GM12801 (cell line): ENCODE results near the gene TMEM225B.

Experiments
- TF ChIP-seq, protein P1 (sequence below): IDR thresholded peaks from one replicate; pipeline ENCODE4 v1.5.1; 2011; ENCODE audit warnings: control low read depth; ENCODE audit not compliant: insufficient read length; ENCODE audit errors: extremely low read depth

The TMEM225B gene, protein sequence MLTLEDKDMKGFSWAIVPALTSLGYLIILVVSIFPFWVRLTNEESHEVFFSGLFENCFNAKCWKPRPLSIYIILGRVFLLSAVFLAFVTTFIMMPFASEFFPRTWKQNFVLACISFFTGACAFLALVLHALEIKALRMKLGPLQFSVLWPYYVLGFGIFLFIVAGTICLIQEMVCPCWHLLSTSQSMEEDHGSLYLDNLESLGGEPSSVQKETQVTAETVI

DNA sequence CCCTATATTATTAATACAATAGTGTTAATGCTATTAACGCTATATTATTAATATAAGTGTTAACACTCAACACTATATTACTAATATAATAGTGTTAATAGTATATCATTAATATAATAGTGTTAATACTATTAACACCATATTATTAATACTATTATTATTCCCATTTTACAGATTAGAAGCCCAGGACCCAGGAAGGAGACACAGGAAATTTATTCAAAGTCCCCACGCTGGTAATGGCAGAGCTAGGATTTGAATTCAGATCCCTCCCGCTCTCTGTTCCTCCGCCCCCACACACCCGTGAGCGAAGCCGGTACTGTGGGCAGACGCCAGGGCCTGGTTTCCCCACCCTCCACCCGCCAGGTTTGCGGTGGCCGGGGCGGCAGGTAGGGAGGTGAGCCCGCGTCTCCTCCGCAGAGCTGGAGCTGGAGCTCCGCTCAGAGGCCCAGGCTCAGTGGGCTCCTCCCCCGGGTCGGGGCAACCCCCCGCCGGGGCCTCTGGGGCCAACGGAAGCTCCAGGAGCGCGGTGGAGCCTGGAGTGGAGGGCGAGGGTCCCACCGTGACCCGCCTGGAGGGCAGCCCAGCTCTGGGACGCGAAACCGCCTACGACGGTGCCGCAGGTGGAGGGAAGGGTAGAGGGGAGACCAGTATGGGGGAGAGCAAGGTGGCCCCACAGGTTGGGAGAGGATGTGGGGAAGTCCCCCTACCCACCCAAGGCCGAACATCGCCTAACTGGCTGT lies at the start of gene TMEM225B:
TMEM225B (plus strand) TSS at position 506 of the 740 bp plus-strand sequence. CDS start 6,122 bp downstream, outside the sequence.
- TF ChIP-seq, protein P1, sequence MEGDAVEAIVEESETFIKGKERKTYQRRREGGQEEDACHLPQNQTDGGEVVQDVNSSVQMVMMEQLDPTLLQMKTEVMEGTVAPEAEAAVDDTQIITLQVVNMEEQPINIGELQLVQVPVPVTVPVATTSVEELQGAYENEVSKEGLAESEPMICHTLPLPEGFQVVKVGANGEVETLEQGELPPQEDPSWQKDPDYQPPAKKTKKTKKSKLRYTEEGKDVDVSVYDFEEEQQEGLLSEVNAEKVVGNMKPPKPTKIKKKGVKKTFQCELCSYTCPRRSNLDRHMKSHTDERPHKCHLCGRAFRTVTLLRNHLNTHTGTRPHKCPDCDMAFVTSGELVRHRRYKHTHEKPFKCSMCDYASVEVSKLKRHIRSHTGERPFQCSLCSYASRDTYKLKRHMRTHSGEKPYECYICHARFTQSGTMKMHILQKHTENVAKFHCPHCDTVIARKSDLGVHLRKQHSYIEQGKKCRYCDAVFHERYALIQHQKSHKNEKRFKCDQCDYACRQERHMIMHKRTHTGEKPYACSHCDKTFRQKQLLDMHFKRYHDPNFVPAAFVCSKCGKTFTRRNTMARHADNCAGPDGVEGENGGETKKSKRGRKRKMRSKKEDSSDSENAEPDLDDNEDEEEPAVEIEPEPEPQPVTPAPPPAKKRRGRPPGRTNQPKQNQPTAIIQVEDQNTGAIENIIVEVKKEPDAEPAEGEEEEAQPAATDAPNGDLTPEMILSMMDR = no peak

DNA sequence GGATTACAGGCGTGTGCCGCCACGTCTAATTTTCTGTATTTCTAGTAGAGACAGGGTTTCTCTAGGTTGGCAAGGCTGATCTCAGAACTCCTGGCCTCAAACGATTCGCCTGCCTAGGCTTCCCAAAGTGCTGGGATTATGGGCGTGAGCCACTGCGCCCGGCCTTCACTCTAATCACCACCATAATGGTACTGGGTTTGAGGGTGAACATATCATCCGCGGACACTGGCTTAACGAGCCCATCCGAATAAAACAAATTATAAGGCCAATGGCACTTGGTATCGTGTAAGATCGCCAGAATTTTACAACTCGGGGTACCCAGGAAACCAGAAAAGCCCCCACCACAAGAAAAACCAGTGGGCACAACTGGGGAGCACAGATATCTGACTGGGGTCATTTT lies 46.7 kb upstream of the TMEM225B start:
- TF ChIP-seq, protein P1 = no peak

DNA sequence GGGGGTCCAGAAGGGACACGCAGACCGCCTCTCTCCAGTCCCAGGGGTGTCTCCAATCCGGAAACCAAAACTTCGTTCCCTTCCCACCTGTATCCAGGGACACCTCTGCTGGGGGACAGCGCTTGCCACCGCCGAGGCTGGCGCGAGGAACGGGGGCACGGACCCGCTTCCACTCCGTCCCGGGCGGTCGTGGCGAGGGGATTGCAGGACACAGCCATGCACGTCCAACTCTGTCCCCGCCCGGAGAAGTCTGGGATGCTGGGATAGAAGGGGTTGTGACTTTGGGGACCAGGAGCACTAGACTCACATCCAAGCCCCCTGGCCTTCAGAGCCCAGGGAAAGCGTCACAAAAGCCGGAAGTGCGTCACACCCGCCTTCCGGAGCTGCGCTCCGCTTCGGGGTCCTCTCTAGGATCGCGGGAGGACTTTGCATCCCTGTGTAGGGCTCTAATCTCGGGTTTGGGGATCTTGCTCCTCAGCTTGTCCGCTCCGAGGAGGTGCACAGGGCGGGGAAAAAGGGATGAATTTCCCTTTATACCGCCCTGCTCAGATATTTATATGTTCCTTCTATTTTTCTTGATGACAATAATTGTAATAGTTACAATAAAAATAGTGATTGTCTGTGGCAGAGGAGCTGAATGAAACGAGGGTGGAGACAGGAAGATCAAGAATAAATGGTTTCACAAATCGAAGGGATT lies 46.2 kb upstream of the TMEM225B start, which contains the start of gene FAM200A:
FAM200A (minus strand) TSS at position 348 of the 697 bp plus-strand sequence. CDS start 3,707 bp downstream, outside the sequence.
- TF ChIP-seq, protein P1 = no peak

DNA sequence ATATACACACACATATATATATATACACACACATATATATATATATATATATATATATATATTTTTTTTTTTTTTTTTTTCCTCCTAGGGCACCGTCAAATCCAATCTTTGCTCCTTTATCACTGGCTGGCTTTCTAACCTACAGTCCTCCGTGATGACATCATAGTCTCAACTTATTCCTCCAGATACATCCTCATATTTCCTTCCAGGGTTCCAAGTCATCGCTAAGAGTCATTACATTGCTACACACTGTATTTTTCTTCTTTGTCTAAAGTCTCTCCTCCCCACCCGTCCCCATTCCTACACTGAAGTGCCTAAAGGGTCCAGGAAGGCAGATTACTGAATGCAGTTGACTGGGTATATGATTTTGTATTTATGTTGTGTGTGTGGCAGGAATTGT lies 45.0 kb upstream of the TMEM225B start:
- TF ChIP-seq, protein P1 = no peak

DNA sequence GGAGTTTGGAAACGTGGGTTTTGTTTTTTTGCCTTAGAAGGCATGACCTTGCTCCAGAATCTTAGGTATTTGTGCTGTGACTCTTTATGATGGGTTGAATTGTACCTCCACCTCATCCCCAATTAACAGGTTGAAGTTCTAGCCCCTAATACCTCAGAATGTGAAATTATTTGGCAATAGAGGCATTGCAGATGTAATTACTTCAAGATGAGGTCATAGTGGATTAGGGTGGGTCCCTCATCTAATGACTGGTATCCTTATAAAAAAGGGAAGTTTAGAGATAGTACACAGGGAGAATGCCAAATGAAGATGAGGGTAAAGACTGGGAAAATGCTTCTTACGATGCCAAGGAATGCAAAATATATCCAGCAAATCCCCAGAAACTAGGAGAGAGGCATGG lies 43.1 kb upstream of the TMEM225B start:
- TF ChIP-seq, protein P1 = no peak

DNA sequence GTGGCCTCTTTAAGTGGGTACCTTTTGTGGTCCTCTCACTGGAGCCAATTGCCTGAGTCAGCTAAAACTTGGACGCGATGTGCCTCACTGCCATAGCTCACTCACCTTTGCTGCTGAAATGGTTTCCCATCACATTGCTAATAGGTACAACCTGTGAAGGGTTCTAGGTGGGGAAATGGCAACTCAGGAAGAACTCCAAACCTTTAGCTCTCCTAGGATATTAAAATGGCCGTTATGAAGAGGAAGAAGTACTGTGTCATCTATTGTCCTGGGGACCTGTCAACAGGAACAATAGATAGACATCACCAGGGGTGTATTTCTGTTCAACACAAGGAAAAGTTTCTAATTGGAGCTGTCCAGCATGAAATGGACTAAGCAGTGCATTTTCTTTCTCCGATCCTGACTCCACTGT lies 40.9 kb upstream of the TMEM225B start:
- TF ChIP-seq, protein P1 = no peak

DNA sequence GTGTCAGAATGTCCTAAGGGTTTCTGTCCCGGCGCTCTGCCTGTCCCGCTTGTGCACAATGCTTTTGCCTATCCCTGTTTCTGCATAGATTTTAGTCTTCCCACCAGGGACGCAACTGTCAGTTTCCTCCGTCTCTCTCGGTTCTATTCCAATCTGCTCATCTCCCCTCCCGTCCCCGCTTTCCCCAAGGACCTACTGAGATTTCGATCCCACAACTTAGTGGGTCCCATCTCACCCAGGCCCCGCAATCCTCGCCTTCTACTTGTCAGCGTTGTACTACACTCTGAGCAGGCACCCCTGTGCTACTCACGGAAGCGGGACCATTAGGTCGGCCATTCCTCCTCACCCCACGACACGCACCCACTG lies 40.1 kb upstream of the TMEM225B start:
- TF ChIP-seq, protein P1 = no peak
